ENCODE results near the gene CITED2.

DNA sequence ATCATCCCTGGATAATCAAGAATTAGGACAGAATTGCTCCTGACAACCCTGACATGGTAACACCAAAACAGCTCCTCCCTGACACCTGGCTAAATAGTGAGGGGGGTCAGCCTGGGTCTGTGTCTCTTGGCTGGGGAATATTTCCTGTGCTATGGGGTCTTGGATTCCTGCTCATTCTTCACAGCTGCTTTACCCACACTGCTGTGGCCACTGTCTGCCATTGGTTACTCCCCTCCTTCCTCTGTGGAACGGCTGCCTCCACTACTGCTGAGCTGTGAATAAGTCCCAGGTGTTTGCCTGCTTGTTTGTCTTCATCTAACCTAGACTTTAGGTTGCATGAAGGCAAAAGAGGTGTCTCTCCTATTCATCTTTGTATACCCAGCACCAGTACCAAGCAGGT, 48.8 kb downstream of the CITED2 start:
- TF ChIP-seq POLR2A (IDR thresholded peaks at IDR 0.05; ENCODE audit: control extremely low read depth in 1 of 2, low read depth in 2 of 2, low read length in 2 of 2), result no peak
- no peak for TF ChIP-seq BRCA1 (IDR thresholded peaks at IDR 0.05; ENCODE audit: low read depth, low read length)
- no peak for TF ChIP-seq RXRA (IDR thresholded peaks at IDR 0.05; ENCODE audit: insufficient read depth, low read depth, low read length)
- no peak for TF ChIP-seq BACH1 (IDR thresholded peaks at IDR 0.05; ENCODE audit: low read length)
- TF ChIP-seq RAD21 (IDR thresholded peaks at IDR 0.05 in 1 of 2, conservative IDR thresholded peaks at IDR 0.05 in 1 of 2; ENCODE audit: low read depth in 2 of 2, low read length in 2 of 2), result no peak
- TF ChIP-seq, protein P1, sequence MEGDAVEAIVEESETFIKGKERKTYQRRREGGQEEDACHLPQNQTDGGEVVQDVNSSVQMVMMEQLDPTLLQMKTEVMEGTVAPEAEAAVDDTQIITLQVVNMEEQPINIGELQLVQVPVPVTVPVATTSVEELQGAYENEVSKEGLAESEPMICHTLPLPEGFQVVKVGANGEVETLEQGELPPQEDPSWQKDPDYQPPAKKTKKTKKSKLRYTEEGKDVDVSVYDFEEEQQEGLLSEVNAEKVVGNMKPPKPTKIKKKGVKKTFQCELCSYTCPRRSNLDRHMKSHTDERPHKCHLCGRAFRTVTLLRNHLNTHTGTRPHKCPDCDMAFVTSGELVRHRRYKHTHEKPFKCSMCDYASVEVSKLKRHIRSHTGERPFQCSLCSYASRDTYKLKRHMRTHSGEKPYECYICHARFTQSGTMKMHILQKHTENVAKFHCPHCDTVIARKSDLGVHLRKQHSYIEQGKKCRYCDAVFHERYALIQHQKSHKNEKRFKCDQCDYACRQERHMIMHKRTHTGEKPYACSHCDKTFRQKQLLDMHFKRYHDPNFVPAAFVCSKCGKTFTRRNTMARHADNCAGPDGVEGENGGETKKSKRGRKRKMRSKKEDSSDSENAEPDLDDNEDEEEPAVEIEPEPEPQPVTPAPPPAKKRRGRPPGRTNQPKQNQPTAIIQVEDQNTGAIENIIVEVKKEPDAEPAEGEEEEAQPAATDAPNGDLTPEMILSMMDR (IDR thresholded peaks at IDR 0.05; ENCODE audit: control extremely low read depth in 1 of 3, insufficient read depth in 1 of 3, low read depth in 1 of 3, low read length in 3 of 3), result no peak
- TF ChIP-seq SRF (IDR thresholded peaks at IDR 0.05; ENCODE audit: low read depth, low read length), result no peak
- TF ChIP-seq CEBPB (IDR thresholded peaks at IDR 0.05; ENCODE audit: low read depth, low read length), result no peak
- TF ChIP-seq, protein P2, sequence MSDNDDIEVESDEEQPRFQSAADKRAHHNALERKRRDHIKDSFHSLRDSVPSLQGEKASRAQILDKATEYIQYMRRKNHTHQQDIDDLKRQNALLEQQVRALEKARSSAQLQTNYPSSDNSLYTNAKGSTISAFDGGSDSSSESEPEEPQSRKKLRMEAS (IDR thresholded peaks at IDR 0.05), result no peak
